GM12892 (cell line): ENCODE data around the gene CYP19A1.

Source experiments
- POLR2A ChIP-seq: IDR thresholded peaks from 2 replicates; pipeline ENCODE4 v1.6.1; 2011; ENCODE audit warnings: low read depth, low read length, control low read depth
- POLR2AphosphoS5 ChIP-seq: IDR thresholded peaks from 2 replicates; pipeline ENCODE4 v1.6.1; 2011; ENCODE audit warnings: low read depth, low read length, control low read depth
- TAF1 ChIP-seq: IDR thresholded peaks from 2 replicates; pipeline ENCODE4 v1.6.1; 2011; ENCODE audit warnings: low read depth, mild to moderate bottlenecking, control low read depth, low read length, borderline replicate concordance

DNA sequence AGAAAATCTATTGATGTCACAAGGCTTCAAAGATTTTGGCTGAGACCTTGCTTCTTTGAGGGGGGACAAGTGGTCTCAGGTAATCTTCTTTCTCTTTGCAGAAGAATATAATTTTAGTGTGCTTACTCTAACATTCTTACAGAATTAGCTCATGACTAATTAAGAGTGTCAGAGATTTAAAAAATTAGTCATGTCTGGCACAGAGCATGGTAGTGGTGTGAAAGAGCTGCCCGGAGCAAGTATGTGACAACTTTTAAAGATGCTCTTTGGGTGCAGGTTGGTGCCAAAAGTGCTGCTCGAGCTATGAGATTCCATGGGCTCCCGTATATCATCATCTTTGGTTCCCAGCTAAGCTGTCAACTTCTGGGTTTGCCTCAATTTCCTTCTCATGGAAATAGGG is 31.1 kb downstream of the CYP19A1 start:
- TF ChIP-seq POLR2A (no peak), POLR2AphosphoS5 (no peak), TAF1 (no peak)
